Measurements from ENCODE around the gene COL4A6. TPM values are rescaled to one million over a fixed set of nuclear protein-coding genes. Genes with fewer than 3 reads are reported as not detected.
A peak's percentile ranks its signal among the peaks of the same experiment; 100 is the strongest.

COL4A6 gene
- total and polyA plus RNA-seq, 2 experiments from 2014 or later = 4.0 to 12.9 TPM

DNA sequence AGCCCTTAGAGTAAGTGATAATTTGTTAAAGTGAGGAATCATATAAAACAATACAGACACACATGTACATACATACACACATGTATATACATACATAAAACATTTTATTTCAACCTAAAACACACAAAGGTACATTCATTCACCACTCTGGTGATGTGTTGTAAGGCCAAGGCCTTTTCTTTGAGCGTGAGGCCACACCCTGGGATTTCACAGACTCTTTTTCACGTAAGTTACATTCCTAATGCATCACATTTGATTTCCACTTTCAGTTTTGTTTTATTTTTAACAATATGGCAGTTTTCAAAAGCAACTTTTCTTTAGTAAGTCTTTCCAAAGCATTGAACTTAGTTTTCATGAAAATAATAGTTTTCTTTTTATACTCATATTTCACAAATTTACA is 170.7 kb downstream of the COL4A6 start:
- H3K27me3 ChIP-seq = no peaks in the 10 kb centered on the region
- no peaks in the 10 kb centered on the region for H3K79me2 ChIP-seq
- 21% methylated on average over 2 of the region's 2 CpGs for WGBS (ENCODE audit: low lambda C conversion rate, missing lambda C conversion rate)
- H3K4me3 ChIP-seq = no peak overlapping the region
- H3K4me2 ChIP-seq = no peak overlapping the region
- no peak for DNase-seq (ENCODE audit: low spot score)
- no peak overlapping the region for H3K27ac ChIP-seq
- H3K9me3 ChIP-seq (ENCODE audit: low read depth) = no peaks in the 10 kb centered on the region
- H3K36me3 ChIP-seq (replicated peaks; ENCODE audit: insufficient read depth, low read depth) = no peaks in the 10 kb centered on the region
- no peaks in the 10 kb centered on the region for H4K20me1 ChIP-seq (ENCODE audit: insufficient read depth, poor library complexity, severe bottlenecking)
- H3K4me1 ChIP-seq (ENCODE audit: insufficient read depth) = no peaks in the 10 kb centered on the region
- H3K9me2 ChIP-seq (replicated peaks; ENCODE audit: insufficient read depth) = no peaks in the 10 kb centered on the region
- no peak overlapping the region for H2AFZ ChIP-seq
- TF ChIP-seq, protein P1, sequence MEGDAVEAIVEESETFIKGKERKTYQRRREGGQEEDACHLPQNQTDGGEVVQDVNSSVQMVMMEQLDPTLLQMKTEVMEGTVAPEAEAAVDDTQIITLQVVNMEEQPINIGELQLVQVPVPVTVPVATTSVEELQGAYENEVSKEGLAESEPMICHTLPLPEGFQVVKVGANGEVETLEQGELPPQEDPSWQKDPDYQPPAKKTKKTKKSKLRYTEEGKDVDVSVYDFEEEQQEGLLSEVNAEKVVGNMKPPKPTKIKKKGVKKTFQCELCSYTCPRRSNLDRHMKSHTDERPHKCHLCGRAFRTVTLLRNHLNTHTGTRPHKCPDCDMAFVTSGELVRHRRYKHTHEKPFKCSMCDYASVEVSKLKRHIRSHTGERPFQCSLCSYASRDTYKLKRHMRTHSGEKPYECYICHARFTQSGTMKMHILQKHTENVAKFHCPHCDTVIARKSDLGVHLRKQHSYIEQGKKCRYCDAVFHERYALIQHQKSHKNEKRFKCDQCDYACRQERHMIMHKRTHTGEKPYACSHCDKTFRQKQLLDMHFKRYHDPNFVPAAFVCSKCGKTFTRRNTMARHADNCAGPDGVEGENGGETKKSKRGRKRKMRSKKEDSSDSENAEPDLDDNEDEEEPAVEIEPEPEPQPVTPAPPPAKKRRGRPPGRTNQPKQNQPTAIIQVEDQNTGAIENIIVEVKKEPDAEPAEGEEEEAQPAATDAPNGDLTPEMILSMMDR (IDR thresholded peaks at IDR 0.05; ENCODE audit: poor library complexity) = no peak
- TF ChIP-seq EZH2phosphoT487 (IDR thresholded peaks at IDR 0.05; ENCODE audit: low read depth, severe bottlenecking, unreplicated experiment) = no peak
- no peak for TF ChIP-seq EZH2 (IDR thresholded peaks at IDR 0.05; ENCODE audit: borderline replicate concordance)

DNA sequence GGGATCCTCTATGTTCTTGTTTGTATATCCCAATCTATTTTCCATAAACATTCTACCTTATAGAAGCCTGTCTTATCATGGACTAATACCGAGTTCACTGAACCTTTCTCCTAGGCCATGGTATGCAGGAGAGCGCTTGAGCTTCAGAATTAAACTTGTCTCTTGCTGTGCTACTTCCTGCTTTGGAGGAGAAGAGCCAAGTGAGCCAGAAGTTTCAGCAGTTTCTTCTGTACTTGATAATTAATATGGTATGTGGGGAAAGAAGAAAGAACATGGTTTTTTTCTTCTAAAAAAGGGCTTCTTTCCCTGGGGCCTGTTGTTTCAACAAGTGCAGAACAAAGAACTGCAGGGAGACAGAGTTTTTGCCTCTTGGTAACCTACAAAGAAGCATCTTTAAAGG is 173.8 kb downstream of the COL4A6 start:
- H3K27ac ChIP-seq = no peak overlapping the region
- no peak overlapping the region for H3K4me2 ChIP-seq

DNA sequence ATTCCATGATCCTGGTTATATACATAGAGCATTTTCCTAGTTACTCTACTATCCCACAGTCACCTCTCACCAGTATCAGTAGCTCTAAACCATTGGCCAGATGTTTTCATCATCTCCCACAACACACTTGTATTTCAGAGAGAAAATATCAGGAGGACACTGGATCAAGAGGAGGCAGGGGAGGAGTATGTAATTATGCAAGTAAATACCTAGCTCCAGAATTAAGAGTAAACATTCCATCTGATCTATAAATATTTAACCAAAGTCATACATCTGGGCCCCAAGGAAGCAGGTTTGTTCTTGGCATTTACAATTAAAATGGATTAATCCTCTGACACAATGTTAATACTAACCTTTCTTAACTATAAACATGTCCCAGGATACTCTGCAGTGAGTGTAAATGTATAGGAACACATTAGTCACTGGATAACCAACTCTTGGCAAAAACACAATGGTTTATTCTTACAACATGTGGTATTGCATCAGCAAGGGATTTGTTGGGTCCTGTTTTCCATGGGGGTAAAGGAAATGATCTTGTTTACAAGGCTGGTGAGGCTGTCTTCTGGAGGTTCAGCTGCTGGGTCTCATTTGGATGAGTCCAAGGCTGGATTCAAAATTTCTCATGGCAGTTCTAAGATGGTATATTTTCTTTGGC is 176.5 kb downstream of the COL4A6 start:
- H3K9me2 ChIP-seq (replicated peaks; ENCODE audit: insufficient read depth) = no peaks in the 10 kb centered on the region
- H3K79me2 ChIP-seq = no peaks in the 10 kb centered on the region
- H3K36me3 ChIP-seq (replicated peaks; ENCODE audit: insufficient read depth, low read depth) = no peaks in the 10 kb centered on the region
- no peak overlapping the region for H2AFZ ChIP-seq
- H3K4me1 ChIP-seq (ENCODE audit: insufficient read depth) = no peaks in the 10 kb centered on the region
- no peak overlapping the region for H3K4me3 ChIP-seq
- DNase-seq (ENCODE audit: low spot score) = peak; percentile 11
- H3K9me3 ChIP-seq (ENCODE audit: low read depth) = no peaks in the 10 kb centered on the region
- H4K20me1 ChIP-seq (ENCODE audit: insufficient read depth, poor library complexity, severe bottlenecking) = no peaks in the 10 kb centered on the region
- TF ChIP-seq, protein P1 (IDR thresholded peaks at IDR 0.05; ENCODE audit: poor library complexity) = no peak
- TF ChIP-seq EZH2 (IDR thresholded peaks at IDR 0.05; ENCODE audit: borderline replicate concordance) = no peak
- TF ChIP-seq EZH2phosphoT487 (IDR thresholded peaks at IDR 0.05; ENCODE audit: low read depth, severe bottlenecking, unreplicated experiment) = no peak
- H3K27ac ChIP-seq = peak overlapping the region; percentile 44
- H3K27me3 ChIP-seq = no peaks in the 10 kb centered on the region
- no peak overlapping the region for H3K4me2 ChIP-seq

More for the DNA sequence above, 173.8 kb downstream of the COL4A6 start:
- H2AFZ ChIP-seq = no peak overlapping the region
- no peaks in the 10 kb centered on the region for H3K79me2 ChIP-seq
- no peak overlapping the region for H3K4me3 ChIP-seq
- H3K9me2 ChIP-seq (replicated peaks; ENCODE audit: insufficient read depth) = no peaks in the 10 kb centered on the region
- WGBS (ENCODE audit: low lambda C conversion rate, missing lambda C conversion rate) = 51% methylated on average over 2 of the region's 2 CpGs
- TF ChIP-seq, protein P1 (IDR thresholded peaks at IDR 0.05; ENCODE audit: poor library complexity) = no peak
- TF ChIP-seq EZH2phosphoT487 (IDR thresholded peaks at IDR 0.05; ENCODE audit: low read depth, severe bottlenecking, unreplicated experiment) = no peak
- H3K4me1 ChIP-seq (ENCODE audit: insufficient read depth) = no peaks in the 10 kb centered on the region
- DNase-seq (ENCODE audit: low spot score) = no peak
- no peaks in the 10 kb centered on the region for H4K20me1 ChIP-seq (ENCODE audit: insufficient read depth, poor library complexity, severe bottlenecking)
- H3K27me3 ChIP-seq = no peaks in the 10 kb centered on the region
- H3K9me3 ChIP-seq (ENCODE audit: low read depth) = no peaks in the 10 kb centered on the region
- no peaks in the 10 kb centered on the region for H3K36me3 ChIP-seq (replicated peaks; ENCODE audit: insufficient read depth, low read depth)

All from hepatocyte (in vitro differentiated cells).